GM19452 (cell line): ENCODE results near the gene MYO1F.
"Not testable (repeated sequence)": the region's sequence is repeated elsewhere in the genome, so short reads cannot be mapped to it uniquely, and the experiment has no call there.

Experiments used
- ATAC-seq: cut with Tn5 transposase; IDR thresholded peaks from one replicate; pipeline ENCODE4 v1.9.1; 2021; ENCODE audit not compliant: unreplicated experiment

Gene MYO1F

GRCh38 chr19:8519388-8519787 is 57.9 kb downstream of the MYO1F start:
- ATAC-seq, result no peak

DNA sequence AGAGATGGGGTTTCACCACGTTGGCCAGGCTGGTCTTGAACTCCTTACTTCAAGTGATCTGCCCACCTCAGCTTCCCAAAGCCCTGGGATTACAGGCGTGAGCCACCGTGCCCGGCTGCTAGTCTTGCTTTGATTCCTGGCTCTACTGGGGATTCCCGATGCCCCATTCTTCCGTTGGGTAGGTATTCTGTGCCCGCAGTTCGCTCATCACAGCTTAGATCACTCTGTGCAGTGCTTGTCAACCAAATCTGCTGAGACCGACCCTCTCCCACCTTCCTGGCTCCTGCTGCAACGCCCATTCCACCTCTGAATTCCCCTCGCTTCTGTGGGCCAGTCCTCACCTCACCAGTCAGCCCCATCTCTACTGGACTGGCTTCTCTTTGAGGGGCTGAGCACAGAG is 58.7 kb downstream of the MYO1F start:
- no peak for ATAC-seq

DNA sequence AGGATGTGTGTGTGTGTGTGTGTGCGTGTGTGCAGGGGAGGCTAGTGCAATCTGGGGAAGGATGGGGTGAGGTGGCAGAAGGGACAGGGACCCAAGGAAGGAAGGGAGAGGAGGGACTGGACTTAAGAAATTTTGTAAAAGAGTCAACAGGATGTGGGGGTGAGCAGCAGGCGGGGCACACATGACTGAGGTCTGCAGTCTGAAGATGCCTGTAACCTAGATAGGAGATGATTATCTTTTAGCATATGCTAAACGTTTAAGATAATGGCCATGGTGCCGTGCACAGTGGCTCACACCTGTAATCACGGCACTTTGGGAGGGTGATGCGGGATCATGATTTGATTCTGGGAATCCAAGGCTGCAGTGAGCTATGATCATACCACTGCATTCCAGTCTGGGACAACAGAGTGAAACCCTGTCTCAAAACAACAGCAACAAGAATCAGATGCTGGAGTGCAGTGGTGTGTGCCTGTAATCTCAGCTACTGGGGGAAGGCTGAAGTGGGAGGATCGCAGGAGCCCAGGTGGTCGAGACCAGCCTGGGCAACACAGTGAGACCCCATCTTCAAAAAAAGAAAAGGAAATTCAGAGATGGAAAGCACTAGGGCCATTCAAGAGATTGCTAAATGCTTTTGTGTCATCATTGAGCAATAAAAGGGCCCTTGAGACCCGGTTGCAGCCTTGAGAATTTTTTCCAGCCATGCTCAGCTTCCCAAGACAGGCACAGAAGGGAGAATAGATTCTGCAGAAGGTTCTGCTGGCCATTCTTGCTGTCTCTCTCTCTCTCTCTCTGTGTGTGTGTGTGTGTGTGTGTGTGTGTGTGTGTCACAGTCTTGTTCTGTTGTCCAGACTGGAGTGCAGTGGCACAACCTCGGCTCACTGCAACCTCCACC is 59.4 kb downstream of the MYO1F start:
- ATAC-seq, result no peak

DNA sequence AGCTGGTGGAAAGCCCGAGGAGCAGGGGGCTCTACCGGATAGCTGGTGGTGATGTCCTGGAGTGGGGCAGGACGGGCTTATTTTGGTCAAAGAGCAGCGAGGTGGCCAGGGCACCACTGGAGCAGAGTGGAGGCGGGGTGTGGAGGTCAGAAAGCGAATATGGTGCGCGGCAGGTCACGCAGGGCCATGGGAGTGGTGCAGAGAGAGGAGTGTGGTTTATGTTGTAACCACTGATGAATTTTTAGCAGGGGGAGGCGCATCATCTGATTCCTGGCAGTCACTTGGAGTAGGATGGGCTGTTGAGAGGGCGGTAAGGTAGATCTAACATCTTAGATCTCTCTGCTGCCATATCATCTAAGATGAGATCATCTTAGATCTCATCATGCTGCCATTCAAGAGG is 61.9 kb downstream of the MYO1F start:
- no peak for ATAC-seq

- ATAC-seq, result not testable (repeated sequence)
Measured at GRCh38 chr19:8514505-8515009, 62.7 kb downstream of the MYO1F start.

- ATAC-seq, result peak; percentile 92
Measured at GRCh38 chr19:8513687-8514504, 63.3 kb downstream of the MYO1F start, which contains the start of gene ZNF414. Gene ZNF414, minus strand, starts transcription at chr19:8514167. Its CDS starts 121 bp downstream, at chr19:8514046.

- ATAC-seq, result no peak
Measured at GRCh38 chr19:8513036-8513686, 64.1 kb downstream of the MYO1F start.

GRCh38 chr19:8512115-8512967 is 64.9 kb downstream of the MYO1F start:
- ATAC-seq, result no peak

GRCh38 chr19:8511573-8512101 is 65.6 kb downstream of the MYO1F start:
- ATAC-seq, result no peak

- ATAC-seq, result no peak
Measured at GRCh38 chr19:8510589-8511115, 66.6 kb downstream of the MYO1F start.

DNA sequence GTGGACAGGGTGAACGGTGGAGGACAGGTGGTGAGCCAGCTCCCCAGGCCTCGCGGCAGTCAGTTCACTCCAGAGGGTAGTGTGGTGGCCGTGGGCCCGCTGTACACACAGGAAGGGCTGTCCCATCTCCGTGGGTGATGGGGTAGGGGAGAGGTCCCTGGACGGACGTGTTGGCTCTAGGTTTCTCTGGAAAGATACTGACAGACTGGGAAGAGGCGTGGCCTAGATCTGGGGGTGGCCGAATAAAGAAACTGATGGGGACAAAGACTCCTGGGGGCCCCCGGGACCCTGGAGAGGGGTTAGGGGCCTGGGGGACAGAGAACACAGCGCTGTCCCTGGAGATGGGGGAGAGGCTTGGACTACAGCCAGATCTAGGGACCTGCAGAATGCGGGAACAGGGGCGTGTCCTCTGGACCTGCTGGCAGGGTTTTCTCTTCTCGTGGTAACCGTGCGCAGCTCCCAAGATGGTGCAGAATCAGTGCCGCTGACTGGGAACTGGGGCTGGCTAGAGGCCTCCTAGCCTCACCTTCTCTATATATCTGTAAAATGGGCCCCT is 70.8 kb downstream of the MYO1F start:
- no peak for ATAC-seq

DNA sequence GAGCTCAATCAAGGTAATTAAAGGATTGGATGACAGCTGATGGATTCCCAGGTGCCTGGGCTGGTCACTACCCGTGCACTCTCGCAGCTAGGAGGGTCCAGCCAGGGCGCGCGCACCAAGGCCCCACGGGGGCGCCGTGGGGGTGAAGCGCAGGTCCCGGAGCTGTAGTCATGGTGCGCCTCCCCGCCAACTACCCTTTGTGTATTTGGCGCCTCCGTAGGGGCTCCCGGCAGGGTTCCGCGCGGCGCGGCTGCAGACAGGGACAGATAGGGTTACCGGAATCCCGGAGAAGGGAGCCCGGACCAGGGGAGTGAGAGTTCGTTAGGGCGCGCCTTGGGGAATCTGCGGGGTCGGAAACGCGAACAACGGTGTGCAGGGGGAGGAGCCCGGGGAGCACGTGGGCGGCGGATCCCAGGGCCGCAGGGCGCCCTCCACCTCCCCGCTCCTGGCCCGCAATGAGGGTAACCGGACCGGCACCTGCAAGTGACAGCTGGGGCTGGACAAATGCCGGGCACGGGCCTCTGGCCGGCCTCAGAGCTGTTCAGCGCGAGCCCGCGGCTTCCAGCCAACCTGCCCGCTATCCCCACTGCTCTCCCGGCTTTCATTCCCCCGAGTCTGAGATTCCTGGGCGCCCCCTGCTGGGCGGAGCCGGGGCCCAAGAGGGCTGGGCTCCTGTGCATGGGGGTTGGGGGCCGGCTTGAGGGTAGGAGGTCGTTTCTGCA is 71.4 kb downstream of the MYO1F start:
- ATAC-seq, result no peak

DNA sequence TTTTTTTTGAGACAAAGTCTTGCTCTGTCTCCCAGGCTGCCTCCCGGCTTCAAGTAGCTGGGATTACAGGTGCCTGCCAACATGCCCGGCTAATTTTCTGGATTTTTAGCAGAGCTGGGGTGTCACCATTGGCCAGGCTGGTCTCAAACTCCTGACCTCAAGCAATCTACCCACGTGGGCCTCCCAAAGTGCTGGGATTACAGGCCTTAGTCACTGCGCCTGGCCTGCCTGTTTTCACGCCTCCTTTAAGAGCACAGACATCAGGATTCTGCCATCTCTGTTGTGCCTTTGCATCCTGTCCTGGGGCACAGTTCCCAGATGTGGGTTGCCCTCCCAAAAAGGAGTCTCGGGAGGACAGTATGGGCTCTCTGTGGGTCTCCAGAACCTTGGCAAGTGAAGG is 72.3 kb downstream of the MYO1F start:
- no peak for ATAC-seq

DNA sequence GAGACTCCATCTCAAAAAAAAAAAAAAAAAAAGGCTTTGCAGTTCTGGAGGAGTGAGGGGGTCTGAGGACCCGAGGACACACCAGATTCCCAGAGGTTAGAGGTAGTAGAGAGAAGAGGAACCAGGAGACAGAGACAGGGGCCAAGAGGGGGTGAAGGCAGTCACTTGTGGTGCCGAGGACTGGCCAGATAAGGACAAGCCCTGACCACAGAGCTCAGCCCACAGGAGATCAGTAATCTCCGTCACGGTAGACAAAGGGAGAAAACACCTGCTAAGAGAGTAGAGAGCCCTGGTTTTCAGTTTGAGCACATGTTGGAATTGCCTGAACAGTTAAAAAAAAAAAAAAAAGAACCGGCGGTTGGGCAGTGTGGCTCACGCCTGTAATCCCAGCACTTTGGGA is 73.1 kb downstream of the MYO1F start:
- no peak for ATAC-seq

DNA sequence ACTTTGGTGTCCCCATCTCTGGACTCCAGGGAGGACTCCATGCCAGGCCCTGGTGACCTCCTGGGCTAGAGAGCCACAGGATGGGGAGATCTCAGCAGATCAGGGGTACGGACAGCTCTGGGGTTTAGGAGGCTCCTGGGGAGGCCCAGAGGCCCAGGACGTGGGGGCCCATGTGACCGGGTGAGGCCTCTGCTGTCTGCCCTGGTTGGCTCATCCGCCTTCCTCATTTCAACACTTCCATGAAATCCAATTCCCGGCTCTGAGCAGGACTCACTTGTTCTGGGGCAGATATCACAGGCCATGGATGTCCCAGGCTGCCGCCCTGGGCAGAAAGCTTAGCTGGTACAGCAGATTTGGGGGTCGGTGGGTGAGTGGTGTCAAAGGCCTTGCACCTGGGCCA is 73.7 kb downstream of the MYO1F start:
- no peak for ATAC-seq

DNA sequence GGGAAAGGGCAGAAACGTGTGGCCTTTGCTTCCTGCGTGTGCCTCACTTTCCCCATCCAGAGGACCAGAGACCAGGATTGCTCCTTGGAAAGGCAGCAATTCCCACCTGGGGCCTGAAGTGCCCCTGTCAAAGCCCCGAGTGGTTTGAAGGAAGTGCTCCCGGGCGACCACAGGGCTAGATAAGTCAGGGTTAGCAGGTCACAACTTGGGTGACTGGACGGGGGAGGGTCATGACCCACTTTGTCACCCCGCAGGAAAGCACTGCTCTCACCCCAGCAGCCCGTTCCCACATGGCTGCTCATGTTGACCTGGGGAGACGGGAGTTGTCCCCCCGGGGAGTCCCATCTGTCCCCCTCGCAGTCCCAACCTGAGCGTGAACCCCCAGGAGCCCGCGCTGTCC is 75.3 kb downstream of the MYO1F start:
- ATAC-seq, result no peak

GRCh38 chr19:8501516-8501915 is 75.7 kb downstream of the MYO1F start:
- ATAC-seq, result no peak

DNA sequence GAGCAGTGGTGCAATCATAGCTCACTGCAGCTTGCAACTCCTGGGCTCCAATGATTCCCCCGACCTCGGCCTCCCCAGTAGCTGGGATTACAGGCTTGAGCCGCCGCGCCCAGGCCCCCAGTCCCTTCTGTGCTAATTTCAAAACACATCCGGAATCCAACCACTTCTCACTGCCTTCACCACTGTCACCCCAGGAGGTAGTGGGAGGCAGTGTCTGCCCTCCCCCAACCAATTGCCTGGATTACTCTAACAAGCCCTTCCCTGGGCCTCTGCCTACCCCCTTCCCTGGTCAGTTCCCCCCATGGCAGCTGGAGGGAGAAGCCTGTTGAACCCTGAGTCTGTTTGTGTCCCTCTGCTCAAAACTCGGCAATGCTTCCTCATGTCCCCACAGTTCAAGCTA is 77.1 kb downstream of the MYO1F start:
- no peak for ATAC-seq
